ENCODE results near the gene FILIP1L.

The FILIP1L gene

GRCh38 chr3:100151024-100151707 lies 36.9 kb upstream of the FILIP1L start:
- H3K9ac ChIP-seq = no peak overlapping the region
- H3K9me3 ChIP-seq (ENCODE audit: control insufficient read depth, low read length) = no peaks in the 10 kb centered on the region
- no peaks in the 10 kb centered on the region for H3K36me3 ChIP-seq (ENCODE audit: control insufficient read depth, insufficient read depth, low read length)
- no peaks in the 10 kb centered on the region for H3K27me3 ChIP-seq (ENCODE audit: control insufficient read depth, insufficient read depth, low read length)
- no peak overlapping the region for H3K4me2 ChIP-seq (ENCODE audit: low read length)
- no peaks in the 10 kb centered on the region for H3K79me2 ChIP-seq
- TF ChIP-seq CTCF (IDR thresholded peaks at IDR 0.05) = no peak
- H3K4me1 ChIP-seq = peaks cover 3% of the 10 kb centered on the region
- H3K4me3 ChIP-seq (ENCODE audit: low read depth, low read length) = no peak overlapping the region
- H3K27ac ChIP-seq = peak overlapping the region; percentile 20
- no peak overlapping the region for H2AFZ ChIP-seq

GRCh38 chr3:100150473-100150872 lies 36.2 kb upstream of the FILIP1L start:
- Histone ChIP-seq H3K4me1 (peaks cover 3% of the 10 kb centered on the region), H2AFZ (no peak overlapping the region), H3K36me3 (ENCODE audit: control insufficient read depth, insufficient read depth, low read length) (no peaks in the 10 kb centered on the region), H3K4me3 (ENCODE audit: low read depth, low read length) (no peak overlapping the region), H3K4me2 (ENCODE audit: low read length) (no peak overlapping the region), H3K9ac (no peak overlapping the region), H3K79me2 (no peaks in the 10 kb centered on the region), H3K27ac (no peak overlapping the region), H3K27me3 (ENCODE audit: control insufficient read depth, insufficient read depth, low read length) (no peaks in the 10 kb centered on the region), H3K9me3 (ENCODE audit: control insufficient read depth, low read length) (no peaks in the 10 kb centered on the region)
- TF ChIP-seq CTCF (IDR thresholded peaks at IDR 0.05) = no peak

GRCh38 chr3:100149713-100150415 lies 35.6 kb upstream of the FILIP1L start:
- H3K4me3 ChIP-seq (ENCODE audit: low read depth, low read length) = no peak overlapping the region
- no peak overlapping the region for H3K4me2 ChIP-seq (ENCODE audit: low read length)
- no peaks in the 10 kb centered on the region for H3K27me3 ChIP-seq (ENCODE audit: control insufficient read depth, insufficient read depth, low read length)
- H3K9me3 ChIP-seq (ENCODE audit: control insufficient read depth, low read length) = no peaks in the 10 kb centered on the region
- H3K4me1 ChIP-seq = peaks cover 3% of the 10 kb centered on the region
- no peak for TF ChIP-seq CTCF (IDR thresholded peaks at IDR 0.05)
- H3K79me2 ChIP-seq = no peaks in the 10 kb centered on the region
- H3K9ac ChIP-seq = no peak overlapping the region
- H3K27ac ChIP-seq = no peak overlapping the region
- H3K36me3 ChIP-seq (ENCODE audit: control insufficient read depth, insufficient read depth, low read length) = no peaks in the 10 kb centered on the region
- no peak overlapping the region for H2AFZ ChIP-seq

GRCh38 chr3:100149130-100149529 lies 34.8 kb upstream of the FILIP1L start:
- H3K79me2 ChIP-seq = no peaks in the 10 kb centered on the region
- no peak overlapping the region for H2AFZ ChIP-seq
- no peak overlapping the region for H3K27ac ChIP-seq
- H3K27me3 ChIP-seq (ENCODE audit: control insufficient read depth, insufficient read depth, low read length) = no peaks in the 10 kb centered on the region
- H3K36me3 ChIP-seq (ENCODE audit: control insufficient read depth, insufficient read depth, low read length) = no peaks in the 10 kb centered on the region
- no peak for TF ChIP-seq CTCF (IDR thresholded peaks at IDR 0.05)
- no peak overlapping the region for H3K4me2 ChIP-seq (ENCODE audit: low read length)
- peaks cover 3% of the 10 kb centered on the region for H3K4me1 ChIP-seq
- no peak overlapping the region for H3K9ac ChIP-seq
- H3K4me3 ChIP-seq (ENCODE audit: low read depth, low read length) = no peak overlapping the region
- no peaks in the 10 kb centered on the region for H3K9me3 ChIP-seq (ENCODE audit: control insufficient read depth, low read length)

Data from parathyroid adenoma (tissue), 2 donors.